Measurements from ENCODE around the gene PPFIBP2. TPM values are rescaled to one million over a fixed set of nuclear protein-coding genes. Genes with fewer than 3 reads are reported as not detected.

Gene PPFIBP2
- total RNA-seq, 4 donors from 2014 or later: 28.1 to 61.1 (median 49.4) TPM

DNA sequence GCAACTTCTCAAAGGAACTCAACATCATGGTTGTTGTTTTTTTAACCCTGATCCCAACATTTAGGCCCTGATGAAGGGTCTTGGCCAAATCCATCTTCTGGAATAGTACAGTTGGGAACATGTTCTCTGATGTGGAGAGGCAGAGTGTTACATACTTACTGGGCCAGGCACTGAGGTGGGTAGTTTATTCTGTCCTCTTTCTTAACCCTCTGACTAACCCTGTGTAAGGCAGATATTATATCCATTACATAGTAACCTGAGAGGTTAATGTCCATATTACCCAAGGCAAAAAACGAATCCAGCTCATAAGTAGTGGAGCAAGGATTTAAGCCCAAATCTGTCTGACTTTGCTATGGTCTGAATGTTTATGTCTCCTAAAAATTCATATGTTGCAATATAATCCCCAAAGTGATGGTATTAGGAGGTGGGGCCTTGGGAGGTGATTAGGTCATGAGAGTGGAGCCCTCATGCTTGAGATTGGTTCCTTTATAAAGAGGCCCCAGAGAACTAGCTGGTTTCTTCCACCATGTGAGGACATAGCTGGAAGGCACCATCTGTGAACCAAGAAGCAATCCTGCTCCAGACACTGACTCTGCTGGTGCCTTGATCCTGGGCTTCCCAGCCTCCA, 16.3 kb downstream of the PPFIBP2 start:
- peaks cover 2 to 46% (median 3%) of the 10 kb centered on the region in 3 donors for H3K4me1 ChIP-seq
- no peak for DNase-seq
- H3K27me3 ChIP-seq: no peaks in the 10 kb centered on the region
- TF ChIP-seq, protein P1, sequence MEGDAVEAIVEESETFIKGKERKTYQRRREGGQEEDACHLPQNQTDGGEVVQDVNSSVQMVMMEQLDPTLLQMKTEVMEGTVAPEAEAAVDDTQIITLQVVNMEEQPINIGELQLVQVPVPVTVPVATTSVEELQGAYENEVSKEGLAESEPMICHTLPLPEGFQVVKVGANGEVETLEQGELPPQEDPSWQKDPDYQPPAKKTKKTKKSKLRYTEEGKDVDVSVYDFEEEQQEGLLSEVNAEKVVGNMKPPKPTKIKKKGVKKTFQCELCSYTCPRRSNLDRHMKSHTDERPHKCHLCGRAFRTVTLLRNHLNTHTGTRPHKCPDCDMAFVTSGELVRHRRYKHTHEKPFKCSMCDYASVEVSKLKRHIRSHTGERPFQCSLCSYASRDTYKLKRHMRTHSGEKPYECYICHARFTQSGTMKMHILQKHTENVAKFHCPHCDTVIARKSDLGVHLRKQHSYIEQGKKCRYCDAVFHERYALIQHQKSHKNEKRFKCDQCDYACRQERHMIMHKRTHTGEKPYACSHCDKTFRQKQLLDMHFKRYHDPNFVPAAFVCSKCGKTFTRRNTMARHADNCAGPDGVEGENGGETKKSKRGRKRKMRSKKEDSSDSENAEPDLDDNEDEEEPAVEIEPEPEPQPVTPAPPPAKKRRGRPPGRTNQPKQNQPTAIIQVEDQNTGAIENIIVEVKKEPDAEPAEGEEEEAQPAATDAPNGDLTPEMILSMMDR (IDR thresholded peaks at IDR 0.05): no peak
- no peak for TF ChIP-seq POLR2A (IDR thresholded peaks at IDR 0.05)
- H3K9me3 ChIP-seq: no peaks in the 10 kb centered on the region
- WGBS, 2 donors: 75 to 85% methylated on average over 1 of the region's 1 CpG
- intact Hi-C loops (cut with DNase I): no loop called here
- H3K27ac ChIP-seq: no peak overlapping the region
- H3K36me3 ChIP-seq: peaks cover 0 to 4% (median 0%) of the 10 kb centered on the region in 3 donors
- no peak overlapping the region for H3K4me3 ChIP-seq

DNA sequence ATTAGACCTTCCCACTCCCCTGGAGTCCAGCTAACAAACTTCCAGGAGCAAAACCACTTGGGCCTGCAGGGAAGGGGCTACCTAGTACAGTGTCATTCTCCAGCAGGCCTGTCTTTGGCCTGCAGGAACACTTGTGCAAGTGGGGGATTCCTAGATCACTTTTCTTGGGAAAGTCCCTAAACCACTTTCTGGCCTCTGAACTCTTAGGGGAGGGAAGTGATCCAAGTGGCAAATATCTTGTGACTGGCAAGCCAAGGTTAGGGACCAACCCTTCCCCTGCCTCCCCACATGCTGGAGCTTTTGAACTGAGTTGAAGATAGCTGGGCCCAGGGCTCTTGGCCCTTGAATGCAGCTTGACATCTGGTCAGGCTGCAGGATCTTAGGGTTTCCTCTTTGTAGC, 17.2 kb downstream of the PPFIBP2 start:
- TF ChIP-seq POLR2A (IDR thresholded peaks at IDR 0.05): no peak
- TF ChIP-seq, protein P1 (IDR thresholded peaks at IDR 0.05): no peak
- H3K27me3 ChIP-seq: no peaks in the 10 kb centered on the region
- H3K4me3 ChIP-seq: no peak overlapping the region
- no peak for DNase-seq
- intact Hi-C loops (cut with DNase I): no loop called here
- no peak overlapping the region for H3K27ac ChIP-seq
- peaks cover 0 to 4% (median 0%) of the 10 kb centered on the region in 3 donors for H3K36me3 ChIP-seq
- H3K9me3 ChIP-seq: no peaks in the 10 kb centered on the region
- peaks cover 0 to 40% (median 0%) of the 10 kb centered on the region in 3 donors for H3K4me1 ChIP-seq

DNA sequence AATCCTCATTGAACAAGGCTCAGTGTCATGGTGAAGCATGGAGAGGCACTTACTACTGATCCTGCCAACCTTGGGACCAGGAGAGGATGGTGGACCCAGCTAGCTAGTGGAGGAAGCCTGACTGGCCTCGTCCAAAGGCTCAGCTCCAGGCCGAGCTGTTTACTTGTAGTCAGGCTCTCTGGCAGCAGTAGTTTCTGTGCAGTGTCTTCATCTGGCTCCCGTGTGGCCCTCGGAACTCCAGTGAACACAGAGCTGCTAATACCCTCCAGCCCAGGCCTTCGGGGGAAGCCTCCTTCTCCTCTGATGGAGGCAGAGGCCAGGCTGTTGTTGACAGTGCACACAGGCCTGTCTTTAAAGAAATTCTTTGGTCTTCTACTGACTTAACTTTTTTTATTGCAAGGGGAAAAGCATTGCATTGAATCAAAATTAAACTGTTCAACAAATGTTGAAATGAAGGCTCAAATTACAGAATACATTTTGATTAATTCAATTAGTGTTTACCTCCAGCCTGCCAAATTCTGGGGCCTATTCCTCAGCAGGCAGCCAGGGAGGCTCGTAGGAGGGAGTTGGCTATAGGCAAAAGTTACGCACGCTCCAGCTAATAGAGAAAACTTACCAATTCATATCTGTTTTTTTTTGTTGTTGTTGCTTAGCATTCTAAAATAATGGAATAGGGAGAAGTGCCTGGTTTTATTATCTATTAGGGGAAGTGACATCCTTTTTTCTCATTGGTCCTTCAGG, 18.8 kb downstream of the PPFIBP2 start:
- H3K27ac ChIP-seq: peak overlapping the region in 2 of 4 donors; percentile 4 to 27
- H3K27me3 ChIP-seq: no peaks in the 10 kb centered on the region
- peaks cover 0 to 4% (median 0%) of the 10 kb centered on the region in 3 donors for H3K36me3 ChIP-seq
- TF ChIP-seq POLR2A (IDR thresholded peaks at IDR 0.05): no peak
- TF ChIP-seq, protein P1 (IDR thresholded peaks at IDR 0.05): no peak
- no peak overlapping the region for H3K4me3 ChIP-seq
- DNase-seq: no peak
- peaks cover 0 to 47% (median 0%) of the 10 kb centered on the region in 3 donors for H3K4me1 ChIP-seq
- intact Hi-C loops (cut with DNase I): no loop called here
- WGBS, 2 donors: 56 to 79% methylated on average over 5 to 7 of the region's 8 CpGs
- no peaks in the 10 kb centered on the region for H3K9me3 ChIP-seq

DNA sequence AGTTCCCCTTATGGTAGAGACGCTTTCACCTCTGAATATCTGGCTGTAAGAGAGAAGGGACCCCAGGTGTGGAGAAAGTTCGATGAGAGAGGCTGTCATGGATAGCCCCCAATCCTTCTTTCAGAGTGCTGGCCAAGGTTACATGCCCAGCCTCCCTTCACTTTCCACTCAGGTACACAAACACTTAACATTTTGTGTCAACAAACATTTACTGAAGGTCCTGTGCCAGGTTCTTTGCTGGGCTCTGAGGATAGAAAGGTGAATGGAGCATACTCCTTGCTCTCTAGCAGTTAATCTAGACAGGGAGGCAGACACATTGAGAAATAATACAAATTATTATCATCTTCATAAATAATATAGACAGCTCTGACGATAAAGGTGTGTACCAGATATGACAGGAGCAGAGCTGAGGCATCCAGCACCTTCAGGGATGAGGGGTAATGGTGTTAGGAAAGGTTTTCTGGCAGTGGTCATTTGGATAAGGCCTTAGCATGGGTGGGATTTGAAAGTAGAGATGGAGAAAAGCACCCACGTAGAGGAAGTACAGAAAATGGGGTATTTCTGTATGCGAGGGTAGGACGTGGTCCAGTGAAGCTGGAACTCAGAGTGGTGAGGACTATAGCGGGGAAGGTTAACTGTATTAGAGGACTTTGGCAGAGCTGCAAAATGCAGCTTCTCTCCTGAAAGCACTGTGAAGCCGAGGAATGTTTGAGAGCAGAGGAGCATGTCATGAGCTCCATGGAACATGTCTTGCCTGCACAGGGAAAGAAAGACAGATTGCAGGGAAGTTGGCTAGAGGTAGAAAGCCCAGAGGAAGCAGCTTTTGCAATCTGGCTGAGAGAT, 19.6 kb downstream of the PPFIBP2 start:
- H3K36me3 ChIP-seq: peaks cover 0 to 4% (median 0%) of the 10 kb centered on the region in 3 donors
- no peak for DNase-seq
- no peak for TF ChIP-seq POLR2A (IDR thresholded peaks at IDR 0.05)
- TF ChIP-seq, protein P1 (IDR thresholded peaks at IDR 0.05): no peak
- H3K27ac ChIP-seq: no peak overlapping the region
- H3K4me3 ChIP-seq: no peak overlapping the region
- intact Hi-C loops (cut with DNase I): no loop called here
- no peaks in the 10 kb centered on the region for H3K9me3 ChIP-seq
- peaks cover 3 to 47% (median 4%) of the 10 kb centered on the region in 3 donors for H3K4me1 ChIP-seq
- H3K27me3 ChIP-seq: no peaks in the 10 kb centered on the region
- 83 to 84% methylated on average over 8 of the region's 8 CpGs for WGBS, 2 donors

DNA sequence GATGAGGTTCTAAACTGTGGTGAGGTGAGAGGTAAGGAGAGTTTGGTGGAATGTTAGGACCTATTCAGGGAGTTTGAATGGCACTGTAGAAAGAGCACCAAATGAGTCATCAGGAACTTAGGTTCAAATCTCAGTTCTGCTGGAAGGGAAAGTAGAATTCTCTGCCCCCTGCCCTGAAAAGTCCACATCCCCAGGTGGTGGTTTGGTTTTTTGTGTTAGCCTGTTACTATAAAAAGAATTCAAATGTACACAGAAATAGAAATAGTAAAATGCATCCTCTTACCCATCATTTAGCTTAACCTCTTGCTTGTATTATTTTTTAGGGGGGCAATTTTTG, 20.2 kb downstream of the PPFIBP2 start:
- Histone ChIP-seq H3K36me3 (peaks cover 0 to 4% (median 0%) of the 10 kb centered on the region in 3 donors), H3K27ac (no peak overlapping the region), H3K4me3 (no peak overlapping the region), H3K27me3 (no peaks in the 10 kb centered on the region), H3K4me1 (peaks cover 8 to 47% (median 9%) of the 10 kb centered on the region in 3 donors), H3K9me3 (no peaks in the 10 kb centered on the region)
- TF ChIP-seq POLR2A (IDR thresholded peaks at IDR 0.05): no peak
- TF ChIP-seq, protein P1 (IDR thresholded peaks at IDR 0.05): no peak
- DNase-seq: no peak
- intact Hi-C loops (cut with DNase I): no loop called here

All from esophagus squamous epithelium (tissue), 5 donors.